Measurements from ENCODE around the gene PLXNB2.

Gene PLXNB2

GRCh38 chr22:50232481-50233151 lies 74.8 kb downstream of the PLXNB2 start:
- DNase-seq (ENCODE audit: low read depth) = no peak

GRCh38 chr22:50229370-50229769 lies 78.1 kb downstream of the PLXNB2 start:
- no peak for DNase-seq (ENCODE audit: low read depth)

- no peak for DNase-seq (ENCODE audit: low read depth)
Measured at GRCh38 chr22:50228366-50228765, 79.1 kb downstream of the PLXNB2 start.

GRCh38 chr22:50227579-50228215 lies 79.7 kb downstream of the PLXNB2 start:
- no peak for DNase-seq (ENCODE audit: low read depth)

- DNase-seq (ENCODE audit: low read depth) = no peak
Measured at GRCh38 chr22:50226875-50227165, 80.6 kb downstream of the PLXNB2 start.

- DNase-seq (ENCODE audit: low read depth) = no peak
Measured at GRCh38 chr22:50226063-50226874, 81.2 kb downstream of the PLXNB2 start.

- DNase-seq (ENCODE audit: low read depth) = no peak
Measured at GRCh38 chr22:50225200-50225969, 82.1 kb downstream of the PLXNB2 start.

All from HS-5 (cell line).